OCI-LY1 (cell line): ENCODE measurements around the gene APOD.

Experiments
- H2AFZ ChIP-seq: fragments of 200-600 bp; sonication (generic), shearing (Covaris generic); 2 replicates; pipeline ENCODE4 v1.6.0; 2014; ENCODE audit warnings: antibody characterized with exemption, mild to moderate bottlenecking, low read length
- H3F3A ChIP-seq: fragments of 200-600 bp; sonication (generic), shearing (Covaris generic); 2 replicates; pipeline ENCODE4 v1.6.0; 2014; ENCODE audit warnings: mild to moderate bottlenecking, antibody characterized with exemption, low read length, moderate library complexity; ENCODE audit not compliant: insufficient read depth
- H3K27ac ChIP-seq: fragments of 200-600 bp; sonication (generic); 2 replicates; pipeline ENCODE4 v1.5.1; 2014; ENCODE audit warnings: low read length, mixed run types, mild to moderate bottlenecking, low read depth; ENCODE audit not compliant: poor library complexity, severe bottlenecking
- H3K27me3 ChIP-seq: fragments of 200-600 bp; sonication (generic); 2 replicates; pipeline ENCODE4 v1.6.0; 2014; ENCODE audit warnings: antibody characterized with exemption, mild to moderate bottlenecking, low read length, moderate library complexity; ENCODE audit not compliant: insufficient read depth
- H3K36me3 ChIP-seq: fragments of 200-600 bp; sonication (generic); 2 replicates; pipeline ENCODE4 v1.6.1; 2014; ENCODE audit warnings: mild to moderate bottlenecking, antibody characterized with exemption, low read length, moderate library complexity, mixed read lengths; ENCODE audit not compliant: insufficient read depth
- H3K4me1 ChIP-seq: fragments of 200-600 bp; sonication (generic); 2 replicates; pipeline ENCODE4 v1.5.1; 2014; ENCODE audit warnings: mild to moderate bottlenecking, low read length, moderate library complexity; ENCODE audit not compliant: insufficient read depth, severe bottlenecking
- H3K4me2 ChIP-seq: fragments of 200-600 bp; sonication (generic), shearing (Covaris generic); 2 replicates; pipeline ENCODE4 v1.6.1; 2014; ENCODE audit warnings: low read length
- H3K4me3 ChIP-seq: fragments of 200-600 bp; sonication (generic); 2 replicates; pipeline ENCODE4 v1.5.1; 2014; ENCODE audit warnings: low read length, low read depth, mild to moderate bottlenecking, mixed read lengths; ENCODE audit not compliant: poor library complexity, severe bottlenecking
- H3K79me2 ChIP-seq: fragments of 200-600 bp; shearing (Covaris generic); 2 replicates; pipeline ENCODE4 v1.6.1; 2016; ENCODE audit warnings: mixed run types, low read length, mixed read lengths; ENCODE audit not compliant: insufficient read depth
- H3K9ac ChIP-seq: fragments of 200-600 bp; sonication (generic), shearing (Covaris generic); 2 replicates; pipeline ENCODE4 v1.6.1; 2014; ENCODE audit warnings: mild to moderate bottlenecking, low read length, mixed read lengths
- H3K9me2 ChIP-seq: fragments of 200-600 bp; sonication (generic), shearing (Covaris generic); 2 replicates; pipeline ENCODE4 v1.6.1; 2014; ENCODE audit warnings: low read depth, mild to moderate bottlenecking, low read length, mixed read lengths
- H3K9me3 ChIP-seq: fragments of 200-600 bp; shearing (Covaris generic); 2 replicates; pipeline ENCODE4 v1.6.1; 2014; ENCODE audit warnings: low read length, mixed read lengths
- H4K20me1 ChIP-seq: fragments of 200-600 bp; sonication (generic), shearing (Covaris generic); 2 replicates; pipeline ENCODE4 v1.6.0; 2016; ENCODE audit warnings: mild to moderate bottlenecking, low read length; ENCODE audit not compliant: insufficient read depth
- CTCF ChIP-seq: fragments of 200-600 bp; sonication (generic), shearing (Covaris generic); IDR thresholded peaks from 2 replicates; pipeline ENCODE4 v1.5.1; 2017; ENCODE audit warnings: mild to moderate bottlenecking, antibody characterized with exemption, low read length, moderate library complexity, mixed read lengths
- EZH2 ChIP-seq: fragments of 200-600 bp; sonication (generic), shearing (Covaris generic); IDR thresholded peaks from 2 replicates; pipeline ENCODE4 v1.8.0; 2017; ENCODE audit warnings: borderline replicate concordance, mixed run types, mild to moderate bottlenecking, antibody characterized with exemption, low read length, moderate library complexity, mixed read lengths

APOD gene

GRCh38 chr3:195551381-195551978, 32.3 kb downstream of the APOD start:
- no peak for TF ChIP-seq CTCF
- no peaks in the 10 kb centered on the region for H3K36me3 ChIP-seq
- H3K4me3 ChIP-seq: no peak overlapping the region
- peaks cover 22% of the 10 kb centered on the region for H3K4me1 ChIP-seq
- no peaks in the 10 kb centered on the region for H3F3A ChIP-seq
- no peak overlapping the region for H2AFZ ChIP-seq
- no peaks in the 10 kb centered on the region for H3K9me3 ChIP-seq
- H3K27me3 ChIP-seq: no peaks in the 10 kb centered on the region
- H3K9me2 ChIP-seq: no peaks in the 10 kb centered on the region
- no peaks in the 10 kb centered on the region for H3K79me2 ChIP-seq
- no peak overlapping the region for H3K9ac ChIP-seq
- H3K4me2 ChIP-seq: no peak overlapping the region
- peak overlapping the region; percentile 64 for H3K27ac ChIP-seq
- H4K20me1 ChIP-seq: no peaks in the 10 kb centered on the region

- Histone ChIP-seq H3K9me3 (no peaks in the 10 kb centered on the region), H3K9me2 (no peaks in the 10 kb centered on the region), H3K36me3 (no peaks in the 10 kb centered on the region), H3K4me2 (peak overlapping the region; percentile 46; the same call in 1 of the 2 replicates), H3K27ac (peak overlapping the region; percentile 64), H3K4me1 (peaks cover 22% of the 10 kb centered on the region), H3K9ac (peak overlapping the region; percentile 26; the same call in 1 of the 2 replicates), H3F3A (no peaks in the 10 kb centered on the region), H3K27me3 (no peaks in the 10 kb centered on the region), H3K79me2 (no peaks in the 10 kb centered on the region), H2AFZ (peak overlapping the region; percentile 55; the same call in 1 of the 2 replicates), H4K20me1 (no peaks in the 10 kb centered on the region), H3K4me3 (no peak overlapping the region)
- TF ChIP-seq EZH2 (no peak), CTCF (no peak)
Observed at GRCh38 chr3:195550723-195551122, 33.0 kb downstream of the APOD start.

GRCh38 chr3:195549931-195550519, 33.7 kb downstream of the APOD start:
- Histone ChIP-seq H3K4me2 (peak overlapping the region; percentile 46), H3K27me3 (no peaks in the 10 kb centered on the region), H3K9ac (peak overlapping the region; percentile 26; the same call in 1 of the 2 replicates), H2AFZ (peak overlapping the region; percentile 55), H3K4me1 (peaks cover 22% of the 10 kb centered on the region), H3K27ac (peak overlapping the region; percentile 64), H4K20me1 (no peaks in the 10 kb centered on the region), H3K36me3 (no peaks in the 10 kb centered on the region), H3K9me3 (no peaks in the 10 kb centered on the region), H3K4me3 (no peak overlapping the region), H3F3A (no peaks in the 10 kb centered on the region), H3K79me2 (no peaks in the 10 kb centered on the region), H3K9me2 (no peaks in the 10 kb centered on the region)
- no peak for TF ChIP-seq CTCF
- no peak for TF ChIP-seq EZH2
